H1 (cell line): ENCODE data around the gene HIPK1. TPM values are rescaled to one million over a fixed set of nuclear protein-coding genes. Genes with fewer than 3 reads are reported as not detected.

Experiments used
- CTCF ChIA-PET: fragments of 300-600 bp; sonication (Branson Sonifier 250); formaldehyde crosslinking; loops from one replicate; lab custom pipeline; 2021; ENCODE audit not compliant: partially characterized antibody; lab: Charles Lee
- POLR2A ChIA-PET: fragments of 300-600 bp; sonication (Branson Sonifier 250); formaldehyde crosslinking; loops from one replicate; lab custom pipeline; 2021; ENCODE audit warnings: inconsistent platforms; ENCODE audit not compliant: partially characterized antibody; lab: Charles Lee
- DNase-seq, 2 experiments: peaks; one replicate each; pipeline versions ENCODE4 v3.0.0 to v3.0.0-alpha.2; 2010 to 2022; ENCODE audit warnings: low spot score in 2 of 2, low read depth in 1 of 2, mixed read lengths in 1 of 2
- FAIRE-seq: peaks from 2 replicates; lab custom pipeline; 2011; peaks lifted over from hg19 to GRCh38; lab: Jason Lieb, UNC
- H2AFZ ChIP-seq: 2 replicates; pipeline ENCODE4 v1.8.1; 2012; ENCODE audit warnings: low read length, inconsistent platforms
- H2AK5ac ChIP-seq: 2 replicates; pipeline ENCODE4 v1.6.1; 2013; ENCODE audit warnings: low read depth, low read length
- H2BK120ac ChIP-seq: replicated peaks from 2 replicates; pipeline ENCODE3; 2013; ENCODE audit warnings: low read depth, low read length, inconsistent platforms
- H2BK12ac ChIP-seq: 2 replicates; pipeline ENCODE4 v1.6.1; 2013; ENCODE audit warnings: low read depth, low read length
- H2BK15ac ChIP-seq: 2 replicates; pipeline ENCODE4 v1.6.1; 2013; ENCODE audit warnings: low read length
- H2BK20ac ChIP-seq: 2 replicates; pipeline ENCODE4 v1.6.1; 2013; ENCODE audit warnings: low read length
- H2BK5ac ChIP-seq: 2 replicates; pipeline ENCODE4 v1.6.1; 2013; ENCODE audit warnings: low read depth, low read length
- H3K14ac ChIP-seq: 2 replicates; pipeline ENCODE4 v1.6.1; 2013; ENCODE audit warnings: inconsistent platforms; ENCODE audit not compliant: insufficient read length
- H3K18ac ChIP-seq: 2 replicates; pipeline ENCODE4 v1.6.1; 2013; ENCODE audit warnings: low read length; ENCODE audit errors: extremely low read depth
- H3K23ac ChIP-seq: 2 replicates; pipeline ENCODE4 v1.6.1; 2013; ENCODE audit warnings: inconsistent platforms; ENCODE audit not compliant: insufficient read length
- H3K23me2 ChIP-seq: 2 replicates; pipeline ENCODE4 v1.6.1; 2013; ENCODE audit warnings: low read depth, low read length
- H3K27ac ChIP-seq: 2 replicates; pipeline ENCODE4 v1.6.1; 2011; ENCODE audit warnings: low read depth, low read length, inconsistent platforms
- H3K27me3 ChIP-seq, 4 experiments: replicated peaks in 1 of 4; 1 replicate in 1 of 4; 2 replicates in 3 of 4; pipeline versions ENCODE4 v1.6.1 to v1.8.1; 2011 to 2013; ENCODE audit warnings: low read length in 3 of 4, mild to moderate bottlenecking in 3 of 4, inconsistent platforms in 2 of 4, mixed read lengths in 2 of 4, moderate library complexity in 1 of 4; ENCODE audit not compliant: control insufficient read depth in 3 of 4, insufficient read depth in 3 of 4; ENCODE audit errors: extremely low read depth in 1 of 4
- H3K36me3 ChIP-seq, 4 experiments: 2 replicates each; pipeline versions ENCODE4 v1.6.1 to v1.8.1; 2011 to 2013; ENCODE audit warnings: mild to moderate bottlenecking in 4 of 4, low read length in 3 of 4, moderate library complexity in 2 of 4, control low read depth in 1 of 4, inconsistent platforms in 1 of 4; ENCODE audit not compliant: insufficient read depth in 4 of 4, control insufficient read depth in 2 of 4
- H3K4ac ChIP-seq: replicated peaks from 2 replicates; pipeline ENCODE3; 2013; ENCODE audit warnings: low read length, low read depth, mixed read lengths, inconsistent platforms; ENCODE audit not compliant: insufficient read length
- H3K4me1 ChIP-seq, 4 experiments: replicated peaks in 1 of 4; 1 replicate in 1 of 4; 2 replicates in 3 of 4; pipeline versions ENCODE4 v1.6.1 to v1.8.1; 2011 to 2013; ENCODE audit warnings: low read length in 3 of 4, inconsistent platforms in 2 of 4, mixed read lengths in 1 of 4; ENCODE audit not compliant: insufficient read depth in 4 of 4, control insufficient read depth in 3 of 4
- H3K4me2 ChIP-seq, 2 experiments: 2 replicates each; pipeline versions ENCODE4 v1.6.1 to v1.8.1; 2011 to 2013; ENCODE audit warnings: low read depth in 2 of 2, low read length in 2 of 2, control low read depth in 1 of 2, inconsistent platforms in 1 of 2, mild to moderate bottlenecking in 1 of 2; ENCODE audit not compliant: insufficient read depth in 1 of 2
- H3K4me3 ChIP-seq, 4 experiments: fragments of 200-600, 300-600 bp in 1 of 4; sonication (generic), shearing (Covaris generic), sonication (Bioruptor Twin) in 1 of 4; 2 replicates each; pipeline versions ENCODE4 v1.5.1 to v1.8.1; 2011 to 2016; ENCODE audit warnings: low read length in 4 of 4, low read depth in 3 of 4, control low read depth in 2 of 4, inconsistent platforms in 2 of 4, mild to moderate bottlenecking in 2 of 4, mixed read lengths in 1 of 4, moderate library complexity in 1 of 4; ENCODE audit not compliant: insufficient read depth in 2 of 4; ENCODE audit errors: extremely low read depth in 1 of 4
- H3K56ac ChIP-seq: replicated peaks from 2 replicates; pipeline ENCODE3; 2013; ENCODE audit warnings: low read depth, mild to moderate bottlenecking, mixed read lengths, low read length, inconsistent platforms; ENCODE audit not compliant: insufficient read length
- H3K79me1 ChIP-seq: 2 replicates; pipeline ENCODE4 v1.6.1; 2013; ENCODE audit warnings: low read depth, low read length, control low read depth
- H3K79me2 ChIP-seq, 2 experiments: 2 replicates each; pipeline versions ENCODE4 v1.6.1 to v1.8.1; 2012 to 2013; ENCODE audit warnings: low read length in 2 of 2, mild to moderate bottlenecking in 2 of 2, inconsistent platforms in 1 of 2; ENCODE audit not compliant: insufficient read depth in 2 of 2, control insufficient read depth in 1 of 2
- H3K9ac ChIP-seq, 4 experiments: replicated peaks in 1 of 4; 1 replicate in 1 of 4; 2 replicates in 3 of 4; pipeline versions ENCODE4 v1.6.1 to v1.8.1; 2011 to 2013; ENCODE audit warnings: low read depth in 3 of 4, low read length in 3 of 4, control low read depth in 2 of 4, mild to moderate bottlenecking in 2 of 4, moderate library complexity in 2 of 4, inconsistent platforms in 1 of 4; ENCODE audit errors: extremely low read depth in 1 of 4
- H3K9me3 ChIP-seq, 2 experiments: 2 replicates each; pipeline versions ENCODE4 v1.6.1 to v1.8.1; 2012 to 2013; ENCODE audit warnings: mild to moderate bottlenecking in 2 of 2, moderate library complexity in 2 of 2, control low read depth in 1 of 2, inconsistent platforms in 1 of 2, low read depth in 1 of 2, low read length in 1 of 2, mixed read lengths in 1 of 2; ENCODE audit not compliant: insufficient read depth in 2 of 2
- H4K20me1 ChIP-seq, 2 experiments: replicated peaks in 1 of 2; 2 replicates each; pipeline versions ENCODE3 to v1.8.1; 2011 to 2013; ENCODE audit warnings: inconsistent platforms in 2 of 2, low read length in 2 of 2, mild to moderate bottlenecking in 1 of 2; ENCODE audit not compliant: insufficient read depth in 2 of 2, control insufficient read depth in 1 of 2
- H4K5ac ChIP-seq: 2 replicates; pipeline ENCODE4 v1.6.1; 2013; ENCODE audit warnings: low read length, low read depth, mixed read lengths, inconsistent platforms; ENCODE audit not compliant: insufficient read length
- H4K8ac ChIP-seq: 2 replicates; pipeline ENCODE4 v1.8.0; 2013; ENCODE audit warnings: mild to moderate bottlenecking, moderate library complexity, low read length, inconsistent platforms; ENCODE audit not compliant: insufficient read depth; ENCODE audit errors: extremely low read depth
- H4K91ac ChIP-seq: replicated peaks from 2 replicates; pipeline ENCODE3; 2013; ENCODE audit warnings: low read length, mixed read lengths, inconsistent platforms; ENCODE audit not compliant: insufficient read length
- HDAC2 ChIP-seq, 2 experiments: fragments of 300-600 bp in 1 of 2; sonication (generic) in 1 of 2; IDR thresholded peaks; 2 replicates each; pipeline ENCODE4 v1.6.1; 2011 to 2012; ENCODE audit warnings: low read depth in 2 of 2, low read length in 2 of 2, mild to moderate bottlenecking in 2 of 2, moderate library complexity in 2 of 2, borderline replicate concordance in 1 of 2, inconsistent platforms in 1 of 2
- KDM5A ChIP-seq: fragments of 200-600 bp; IDR thresholded peaks from 2 replicates; pipeline ENCODE4 v1.7.1; 2012; ENCODE audit warnings: mild to moderate bottlenecking, low read length, inconsistent platforms, mixed read lengths
- WGBS, 2 experiments: shearing (Covaris generic) in 1 of 2; methylation state at CpG; one replicate each; pipeline versions ENCODE4 v1.1.6 to v1.1.7; 2013 to 2015; ENCODE audit warnings: low lambda C conversion rate in 2 of 2, mixed read lengths in 2 of 2, inconsistent platforms in 1 of 2, low coverage in 1 of 2, missing lambda C conversion rate in 1 of 2; ENCODE audit not compliant: insufficient replicate concordance in 2 of 2, insufficient coverage in 1 of 2, insufficient read length in 1 of 2; ENCODE audit errors: extremely low coverage in 1 of 2, missing lambda C conversion rate in 1 of 2; 5-methylcytosine and 5-hydroxymethylcytosine counted together
- polyA plus RNA-seq, 7 experiments: library from polyadenylated mRNA; depleted of rRNA in 3 of 7; stranded (reverse) in 5 of 7; unstranded in 2 of 7; fragments of >200 nt in 5 of 7; fragments of 200-250 nt in 2 of 7; gene quantifications; 1 replicate in 5 of 7; 2 replicates in 1 of 7; 4 replicates in 1 of 7; pipeline versions ENCODE4 v1.2.1 to v1.2.3, GENCODE V29; 2011 to 2013; ENCODE audit warnings: missing spikeins in 2 of 7, mixed read lengths in 2 of 7
- total RNA-seq: library from RNA; stranded (reverse); fragmentation: NEBNext Ultra II Directional; extraction: Animal tissue kit (Norgen Biotek cat#: 25700); gene quantifications from 2 replicates; pipeline ENCODE4 v1.2.1, GENCODE V29; 2021

Gene HIPK1
- total and polyA plus RNA-seq, 2 of the 8 experiments (the other 6 are each of a cell fraction or from before 2014, with no cell fraction given), result 46.2 to 64.3 TPM

- H2BK5ac ChIP-seq, result no peak overlapping the region
- no peak overlapping the region for H2BK20ac ChIP-seq
- H3K9me3 ChIP-seq, result no peaks in the 10 kb centered on the region
- ChIA-PET CTCF (interaction anchor here (1.4 kb wide), 1 partner anchor 79 kb away, joined by 4 read pairs; no protein-coding TSS in a partner anchor), POLR2A (interaction anchor here (0.8 kb wide), 1 partner anchor 26 kb away, joined by 5 read pairs; no protein-coding TSS in a partner anchor)
- H2BK12ac ChIP-seq, result no peak overlapping the region
- H2BK120ac ChIP-seq, result no peak overlapping the region
- H3K56ac ChIP-seq, result no peak overlapping the region
- H3K23me2 ChIP-seq, result no peaks in the 10 kb centered on the region
- no peak overlapping the region for H2BK15ac ChIP-seq
- no peaks in the 10 kb centered on the region for H3K27me3 ChIP-seq
- DNase-seq (no peak), FAIRE-seq (no peak)
- H3K4ac ChIP-seq, result no peak overlapping the region
- no peak overlapping the region for H2AK5ac ChIP-seq
- no peak overlapping the region for H3K18ac ChIP-seq
- H4K8ac ChIP-seq, result no peak overlapping the region
- peaks cover 0 to 15% (median 7%) of the 10 kb centered on the region in 4 experiments; a peak in 6 of 8 replicates for H3K36me3 ChIP-seq
- TF ChIP-seq HDAC2 (IDR thresholded peaks at IDR 0.05; ENCODE audit: borderline replicate concordance in 1 of 2, low read depth in 2 of 2, low read length in 2 of 2) (no peak), KDM5A (no peak)
- H4K20me1 ChIP-seq, result no peaks in the 10 kb centered on the region
- no peak overlapping the region for H4K5ac ChIP-seq
- 95% methylated on average over 1 of the region's 1 CpG; no CpG with 5 or more reads in 1 of the 2 experiments for WGBS, 2 experiments
- no peak overlapping the region for H2AFZ ChIP-seq
- H3K4me2 ChIP-seq, result no peak overlapping the region
- H3K14ac ChIP-seq, result no peak overlapping the region
- H3K79me2 ChIP-seq, result no peaks in the 10 kb centered on the region
- no peak overlapping the region for H3K9ac ChIP-seq
- no peak overlapping the region for H4K91ac ChIP-seq
- H3K4me1 ChIP-seq, result no peaks in the 10 kb centered on the region
- no peak overlapping the region for H3K4me3 ChIP-seq
- H3K79me1 ChIP-seq, result no peaks in the 10 kb centered on the region
- no peak overlapping the region for H3K27ac ChIP-seq
- H3K23ac ChIP-seq, result no peak overlapping the region
Measured at GRCh38 chr1:113898241-113898814, 30.8 kb upstream of the HIPK1 start.
